HG02938 (cell line): ENCODE results near the gene CHTF8.

Experiments
- ATAC-seq: cut with Tn5 transposase; IDR thresholded peaks from one replicate; pipeline ENCODE4 v1.9.1; 2021; ENCODE audit warnings: mild to moderate bottlenecking, moderate library complexity; ENCODE audit not compliant: unreplicated experiment

CHTF8 gene

GRCh38 chr16:69088684-69089083 lies 43.7 kb downstream of the CHTF8 start:
- no peak for ATAC-seq

- no peak for ATAC-seq
These were observed 45.2 kb downstream of the CHTF8 start for GRCh38 chr16:69087161-69087581.

GRCh38 chr16:69085032-69085695 lies 47.2 kb downstream of the CHTF8 start:
- no peak for ATAC-seq

- ATAC-seq: no peak
These were observed 48.1 kb downstream of the CHTF8 start for GRCh38 chr16:69084289-69084688.

- no peak for ATAC-seq
These were observed 49.0 kb downstream of the CHTF8 start for GRCh38 chr16:69083306-69083941.

GRCh38 chr16:69079697-69080096 lies 52.7 kb downstream of the CHTF8 start:
- ATAC-seq: no peak

- ATAC-seq: no peak
These were observed 54.3 kb downstream of the CHTF8 start for GRCh38 chr16:69078073-69078472.

- no peak for ATAC-seq
These were observed 55.1 kb downstream of the CHTF8 start for GRCh38 chr16:69077251-69077650.

- no peak for ATAC-seq
These were observed 59.1 kb downstream of the CHTF8 start for GRCh38 chr16:69073181-69073702.

GRCh38 chr16:69072640-69072974 lies 59.8 kb downstream of the CHTF8 start:
- ATAC-seq: no peak

- ATAC-seq: no peak
These were observed 61.4 kb downstream of the CHTF8 start for GRCh38 chr16:69071036-69071435.

- no peak for ATAC-seq
These were observed 62.9 kb downstream of the CHTF8 start for GRCh38 chr16:69069504-69069903.
